Stimulated activated memory B cell treated with anti-CD40 and anti-IgM and Interleukin-4, amounts not matched to agents 10 μg/mL and 1 μg/mL and 100 μg/mL, for 72 hours (primary cell): Measurements from ENCODE around the gene C9orf152.
"Not testable (repeated sequence)": the region's sequence is repeated elsewhere in the genome, so short reads cannot be mapped to it uniquely, and the experiment has no call there.

Experiments used
- ATAC-seq: fragments of 150-1000 bp; cut with Tn5 transposase; 2 replicates; pipeline ENCODE4 v1.10.0; 2021
- H3K27ac Mint-ChIP-seq: one replicate; pipeline ENCODE4 v1.8.0; 2022; ENCODE audit warnings: mild to moderate bottlenecking, mixed read lengths
- H3K27me3 Mint-ChIP-seq: one replicate; pipeline ENCODE4 v1.8.0; 2022; ENCODE audit warnings: mixed read lengths
- H3K36me3 Mint-ChIP-seq: one replicate; pipeline ENCODE4 v1.8.0; 2022; ENCODE audit warnings: mixed read lengths
- H3K4me1 Mint-ChIP-seq: one replicate; pipeline ENCODE4 v1.8.0; 2022; ENCODE audit warnings: mixed read lengths
- H3K4me3 Mint-ChIP-seq: one replicate; pipeline ENCODE4 v1.8.0; 2022; ENCODE audit warnings: mild to moderate bottlenecking, moderate library complexity, mixed read lengths
- H3K9me3 Mint-ChIP-seq: one replicate; pipeline ENCODE4 v1.8.0; 2022; ENCODE audit warnings: mixed read lengths

The C9orf152 gene

DNA sequence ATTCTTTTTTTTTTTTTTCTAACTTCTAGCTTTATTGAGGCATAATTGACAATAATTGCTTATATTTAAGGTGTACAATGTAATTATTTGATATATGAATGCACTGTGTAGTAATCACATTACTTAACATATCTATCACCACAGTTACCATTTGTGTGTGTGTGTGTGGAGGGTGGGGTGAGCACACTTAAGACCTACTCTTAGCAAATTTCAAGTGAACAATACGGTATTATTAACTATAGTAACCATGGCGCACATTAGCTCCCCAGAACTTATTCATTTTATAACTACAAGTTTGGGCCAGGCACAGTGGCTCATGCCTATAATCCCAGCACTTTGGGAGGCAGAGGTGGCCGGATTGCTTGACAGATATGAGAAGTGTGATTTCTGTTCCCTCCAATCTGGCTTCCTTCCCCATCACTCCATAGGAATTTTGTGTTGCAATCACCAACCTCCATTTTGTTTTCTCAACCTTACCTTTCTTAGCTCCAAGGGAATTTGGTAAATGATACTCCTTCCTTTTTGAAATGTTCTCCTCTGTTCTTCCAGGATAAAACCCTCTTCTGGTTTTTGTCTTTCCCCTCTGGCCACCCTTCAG, 33.4 kb upstream of the C9orf152 start:
- H3K9me3 Mint-ChIP-seq = no peaks in the 10 kb centered on the region
- no peaks in the 10 kb centered on the region for H3K27me3 Mint-ChIP-seq
- H3K36me3 Mint-ChIP-seq = peaks cover 12% of the 10 kb centered on the region
- ATAC-seq = peak; percentile 32
- H3K4me1 Mint-ChIP-seq = no peaks in the 10 kb centered on the region
- H3K27ac Mint-ChIP-seq = no peak overlapping the region
- no peak overlapping the region for H3K4me3 Mint-ChIP-seq

DNA sequence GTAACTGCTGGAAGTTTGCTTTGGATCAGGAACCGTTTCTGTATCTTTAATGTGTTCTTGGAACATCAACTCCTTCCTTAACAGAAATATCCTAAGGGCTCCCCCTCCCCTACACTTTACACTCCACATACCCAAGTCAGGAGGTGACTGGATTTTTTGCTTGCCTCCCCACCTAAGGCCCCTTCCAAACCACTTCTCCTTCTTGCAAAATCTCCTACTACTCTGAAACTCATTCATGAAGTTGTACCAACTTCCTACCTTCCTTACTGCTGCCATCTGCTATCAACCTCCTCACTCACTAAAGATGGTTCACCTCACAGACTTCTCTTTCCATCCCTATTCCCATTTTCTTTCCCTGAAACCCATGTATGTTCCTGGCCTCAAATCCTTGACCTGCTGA, 32.2 kb upstream of the C9orf152 start:
- Mint-ChIP-seq H3K9me3 (no peaks in the 10 kb centered on the region), H3K4me1 (no peaks in the 10 kb centered on the region), H3K4me3 (no peak overlapping the region), H3K27me3 (no peaks in the 10 kb centered on the region), H3K36me3 (peaks cover 6% of the 10 kb centered on the region), H3K27ac (no peak overlapping the region)
- peak; percentile 16 for ATAC-seq

DNA sequence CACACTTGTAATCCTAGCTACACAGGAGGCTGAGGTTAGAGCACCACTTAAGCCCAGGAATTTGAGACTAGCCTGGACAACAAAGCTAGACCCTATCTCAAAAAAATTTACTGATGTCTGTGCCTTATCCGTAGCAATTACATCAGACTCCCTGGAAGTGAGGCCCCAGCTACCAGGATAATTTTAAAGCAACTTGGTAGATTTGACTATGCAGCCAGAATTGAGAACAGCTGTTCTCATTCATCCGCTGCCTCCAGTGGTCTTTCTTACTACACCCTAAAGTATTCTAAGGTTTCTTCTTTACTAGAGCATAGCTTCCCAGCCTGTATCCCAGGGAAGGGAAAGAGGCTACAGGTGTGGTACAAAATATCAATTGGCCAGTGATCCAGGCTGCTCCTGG, 20.4 kb upstream of the C9orf152 start:
- no peak for ATAC-seq
- H3K36me3 Mint-ChIP-seq = no peaks in the 10 kb centered on the region
- H3K4me3 Mint-ChIP-seq = no peak overlapping the region
- H3K27me3 Mint-ChIP-seq = no peaks in the 10 kb centered on the region
- no peaks in the 10 kb centered on the region for H3K4me1 Mint-ChIP-seq
- H3K9me3 Mint-ChIP-seq = no peaks in the 10 kb centered on the region
- no peak overlapping the region for H3K27ac Mint-ChIP-seq

DNA sequence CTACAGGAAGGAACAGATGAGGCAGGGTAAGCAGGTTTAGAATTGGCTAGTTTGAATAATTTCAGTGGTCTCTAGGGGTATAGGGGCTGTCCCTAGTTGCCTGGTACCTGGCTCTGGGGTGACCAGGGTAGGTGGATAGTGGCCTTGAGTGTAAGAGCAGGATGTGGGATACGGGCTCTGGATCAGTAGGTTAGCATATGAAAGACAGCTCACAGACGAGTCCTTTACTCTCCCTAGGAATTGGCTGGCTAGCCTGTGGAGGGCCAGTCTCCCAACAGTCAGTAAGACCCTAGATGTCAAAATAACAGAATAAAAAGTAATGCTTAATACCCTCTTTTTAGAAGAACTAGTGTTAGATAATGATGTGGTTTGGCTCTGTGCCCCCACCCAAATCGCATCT, 16.6 kb upstream of the C9orf152 start:
- Mint-ChIP-seq H3K27me3 (no peaks in the 10 kb centered on the region), H3K9me3 (no peaks in the 10 kb centered on the region), H3K4me1 (no peaks in the 10 kb centered on the region), H3K4me3 (no peak overlapping the region), H3K27ac (no peak overlapping the region), H3K36me3 (no peaks in the 10 kb centered on the region)
- ATAC-seq = no peak

DNA sequence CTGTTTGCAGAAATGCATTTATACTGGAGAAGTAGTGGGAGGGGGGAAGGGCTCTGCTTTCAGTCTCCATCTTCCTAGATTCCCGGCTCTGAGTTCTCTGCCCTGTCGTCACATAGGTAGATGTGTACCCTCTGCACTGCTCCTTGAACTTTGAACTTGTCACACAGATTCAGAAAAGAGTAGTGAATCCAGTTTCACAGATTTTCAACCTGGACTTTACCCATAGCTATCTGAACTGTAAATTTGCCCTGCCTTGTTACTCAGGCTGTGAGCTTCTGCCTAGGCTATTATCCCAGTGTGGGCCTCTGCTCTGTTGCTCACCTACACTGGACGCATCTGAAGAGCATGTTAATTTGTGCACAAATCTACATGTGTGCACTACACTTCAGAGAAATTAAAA, 12.8 kb upstream of the C9orf152 start:
- no peaks in the 10 kb centered on the region for H3K9me3 Mint-ChIP-seq
- no peaks in the 10 kb centered on the region for H3K27me3 Mint-ChIP-seq
- H3K36me3 Mint-ChIP-seq = no peaks in the 10 kb centered on the region
- H3K27ac Mint-ChIP-seq = no peak overlapping the region
- H3K4me1 Mint-ChIP-seq = no peaks in the 10 kb centered on the region
- no peak for ATAC-seq
- no peak overlapping the region for H3K4me3 Mint-ChIP-seq

DNA sequence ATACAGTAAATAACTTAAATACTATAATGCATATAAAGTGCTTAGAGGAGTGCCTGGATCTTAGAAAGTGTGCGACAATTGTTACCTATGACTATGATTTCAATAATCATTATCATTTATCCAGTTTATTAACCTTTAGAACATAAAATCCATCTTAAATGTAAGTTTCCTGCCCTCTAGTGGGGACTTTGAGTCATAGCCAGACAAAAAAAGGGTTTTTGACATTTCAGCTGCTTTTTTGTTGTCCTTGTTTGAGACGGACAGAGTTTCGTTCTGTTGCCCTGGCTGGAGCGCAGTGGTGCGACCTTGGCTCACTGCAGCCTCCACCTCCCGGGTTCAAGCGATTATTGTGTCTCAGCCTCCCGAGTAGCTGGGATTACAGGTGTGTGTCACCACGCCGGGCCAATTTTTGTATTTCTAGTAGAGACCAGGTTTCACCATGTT, 9.7 kb upstream of the C9orf152 start:
- Mint-ChIP-seq H3K9me3 (no peaks in the 10 kb centered on the region), H3K36me3 (no peaks in the 10 kb centered on the region), H3K27ac (no peak overlapping the region), H3K27me3 (no peaks in the 10 kb centered on the region), H3K4me3 (no peak overlapping the region), H3K4me1 (peaks cover 9% of the 10 kb centered on the region)
- ATAC-seq = no peak

DNA sequence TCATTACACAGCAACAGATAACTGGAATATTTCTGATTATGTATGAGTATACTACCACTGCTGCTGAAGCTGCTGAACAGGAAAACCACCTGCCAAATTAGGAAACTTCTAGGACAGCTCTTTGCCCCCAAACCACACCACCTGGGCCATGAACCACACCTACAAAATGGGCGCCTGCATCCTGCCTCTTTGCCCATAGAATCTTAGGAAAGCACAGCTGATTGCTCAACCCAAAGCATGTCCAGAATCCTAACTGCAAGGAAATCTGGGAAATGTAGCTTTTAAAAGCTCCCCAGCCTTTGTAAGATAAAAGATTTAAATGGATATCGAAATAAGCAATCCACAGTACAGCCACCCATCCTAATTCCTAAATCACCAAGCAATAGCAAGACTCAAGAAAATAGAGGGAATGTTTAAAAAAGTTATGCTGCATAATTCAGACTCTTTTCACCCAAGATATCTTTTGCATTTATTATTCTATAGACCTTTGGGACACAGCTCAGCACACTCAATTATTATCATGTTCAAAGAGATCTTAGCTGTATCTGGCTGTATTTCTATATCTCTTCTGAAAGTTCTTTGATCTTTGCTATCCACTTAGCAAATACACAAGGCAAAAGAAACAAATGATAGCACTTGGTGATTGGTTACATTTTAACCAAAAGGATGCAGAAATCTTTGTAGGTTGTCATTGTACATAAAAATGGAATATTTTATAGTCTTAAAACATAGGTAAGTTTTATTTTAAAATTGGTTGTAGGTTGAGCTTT, 6.8 kb upstream of the C9orf152 start:
- peaks cover 9% of the 10 kb centered on the region for H3K4me1 Mint-ChIP-seq
- H3K36me3 Mint-ChIP-seq = no peaks in the 10 kb centered on the region
- H3K9me3 Mint-ChIP-seq = peaks cover 2% of the 10 kb centered on the region
- no peak overlapping the region for H3K4me3 Mint-ChIP-seq
- ATAC-seq = no peak
- no peak overlapping the region for H3K27ac Mint-ChIP-seq
- H3K27me3 Mint-ChIP-seq = no peaks in the 10 kb centered on the region

DNA sequence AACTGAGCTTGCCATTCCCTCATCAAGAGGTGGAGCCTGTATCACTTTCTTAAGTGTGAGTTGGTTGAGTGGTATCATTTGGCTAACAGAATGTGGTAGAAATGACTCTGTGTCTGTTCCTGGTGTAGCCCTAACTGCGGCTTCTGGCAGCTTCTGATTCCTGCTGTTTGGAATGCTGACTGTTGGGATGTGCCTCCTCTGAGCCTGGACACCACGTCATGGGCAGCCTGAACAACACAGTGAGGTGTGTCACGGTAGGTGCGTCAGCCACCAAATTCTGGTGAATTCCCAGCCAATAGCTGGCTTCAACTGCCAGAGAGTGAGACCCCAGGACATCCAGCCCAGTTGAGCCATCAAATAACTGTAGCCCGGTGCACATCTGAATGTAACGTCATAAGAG, 6.1 kb upstream of the C9orf152 start:
- H3K36me3 Mint-ChIP-seq = no peaks in the 10 kb centered on the region
- H3K27ac Mint-ChIP-seq = no peak overlapping the region
- H3K9me3 Mint-ChIP-seq = peaks cover 2% of the 10 kb centered on the region
- peaks cover 9% of the 10 kb centered on the region for H3K4me1 Mint-ChIP-seq
- ATAC-seq = no peak
- no peaks in the 10 kb centered on the region for H3K27me3 Mint-ChIP-seq
- H3K4me3 Mint-ChIP-seq = no peak overlapping the region

DNA sequence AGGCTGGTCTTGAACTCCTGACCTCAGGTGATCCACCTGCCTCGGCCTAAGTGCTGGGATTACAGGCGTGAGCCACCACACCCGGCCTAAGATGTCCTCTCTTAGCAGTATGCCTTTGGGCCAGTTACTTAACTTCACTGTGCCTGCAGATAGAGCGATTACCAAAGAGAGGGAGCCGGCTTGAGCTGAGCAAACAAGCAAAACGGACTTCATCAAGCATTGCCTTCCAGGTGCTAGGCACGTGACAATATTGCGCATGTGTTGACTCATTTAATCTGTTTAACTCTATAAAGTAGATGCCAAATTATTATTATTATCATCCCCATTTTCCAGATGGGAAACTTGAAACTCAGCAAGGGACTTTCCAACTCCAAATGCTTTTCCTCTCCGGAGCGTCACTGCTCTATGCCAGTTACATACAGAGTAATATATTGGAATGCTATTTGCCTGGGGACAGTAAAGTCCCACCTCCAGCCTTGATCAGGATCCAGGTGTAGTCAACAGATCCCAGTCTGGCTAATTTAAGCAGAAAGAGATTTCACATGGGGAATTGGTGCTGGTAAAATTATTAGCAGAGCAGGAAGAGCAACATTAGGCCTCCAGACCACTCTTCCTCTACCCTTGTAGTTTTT, 5.6 kb upstream of the C9orf152 start:
- no peak for ATAC-seq
- Mint-ChIP-seq H3K36me3 (no peaks in the 10 kb centered on the region), H3K9me3 (peaks cover 2% of the 10 kb centered on the region), H3K27me3 (no peaks in the 10 kb centered on the region), H3K4me1 (peaks cover 9% of the 10 kb centered on the region), H3K27ac (no peak overlapping the region), H3K4me3 (no peak overlapping the region)

DNA sequence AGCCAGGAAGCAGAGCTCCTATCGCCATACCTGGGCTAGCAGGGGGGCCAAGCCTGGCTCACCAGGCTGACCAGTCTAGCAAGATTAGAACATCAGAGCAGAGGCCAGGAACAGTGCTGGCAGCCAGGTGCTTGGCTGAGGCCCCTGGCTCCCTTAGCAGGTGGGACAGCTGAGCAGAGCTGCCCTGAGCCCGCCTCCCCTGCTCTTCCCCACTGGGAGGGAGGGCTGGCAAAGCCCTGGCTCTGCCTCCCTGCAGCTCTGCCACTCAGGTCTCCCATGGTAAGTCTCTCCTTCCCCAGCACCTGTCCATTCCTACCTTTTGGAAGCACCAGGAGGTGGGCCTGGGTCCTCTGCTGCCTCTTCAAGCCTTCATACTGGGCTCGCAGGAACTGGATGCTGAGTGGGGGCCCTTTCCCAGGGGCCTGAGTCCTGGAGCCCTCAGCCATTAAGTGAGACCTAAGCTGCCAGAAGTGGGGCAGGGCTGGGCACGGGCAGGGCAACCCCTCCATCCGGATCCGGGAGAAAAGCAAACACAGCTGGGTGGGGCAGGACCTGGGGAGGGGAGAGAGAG, 803 bp downstream of the C9orf152 start:
- ATAC-seq = no peak
- H3K4me3 Mint-ChIP-seq = no peak overlapping the region
- H3K27ac Mint-ChIP-seq = no peak overlapping the region

DNA sequence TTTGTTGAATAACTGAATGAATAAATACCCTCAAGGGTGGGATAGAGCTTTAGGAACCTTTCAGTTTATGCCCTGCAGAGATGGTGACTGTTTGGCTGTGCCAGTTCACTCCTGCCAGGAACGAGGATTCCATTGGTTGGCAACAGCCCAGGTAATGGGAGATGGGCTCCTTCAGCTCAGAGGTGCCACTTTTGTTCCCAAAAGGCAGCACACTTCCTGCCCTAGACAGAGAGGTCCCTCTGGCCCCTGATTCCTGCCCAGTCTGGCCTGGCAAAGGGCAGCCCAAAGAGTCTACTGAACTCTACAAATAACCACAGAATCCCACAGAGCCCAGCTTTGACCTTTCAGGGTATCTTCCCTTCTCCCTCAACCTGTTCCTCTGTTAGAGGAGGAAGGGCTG, 1.6 kb downstream of the C9orf152 start:
- no peak for ATAC-seq

More for the DNA sequence above, 803 bp downstream of the C9orf152 start:
- Mint-ChIP-seq H3K27me3 (peaks cover 14% of the 10 kb centered on the region), H3K4me1 (no peaks in the 10 kb centered on the region), H3K9me3 (no peaks in the 10 kb centered on the region), H3K36me3 (no peaks in the 10 kb centered on the region)

DNA sequence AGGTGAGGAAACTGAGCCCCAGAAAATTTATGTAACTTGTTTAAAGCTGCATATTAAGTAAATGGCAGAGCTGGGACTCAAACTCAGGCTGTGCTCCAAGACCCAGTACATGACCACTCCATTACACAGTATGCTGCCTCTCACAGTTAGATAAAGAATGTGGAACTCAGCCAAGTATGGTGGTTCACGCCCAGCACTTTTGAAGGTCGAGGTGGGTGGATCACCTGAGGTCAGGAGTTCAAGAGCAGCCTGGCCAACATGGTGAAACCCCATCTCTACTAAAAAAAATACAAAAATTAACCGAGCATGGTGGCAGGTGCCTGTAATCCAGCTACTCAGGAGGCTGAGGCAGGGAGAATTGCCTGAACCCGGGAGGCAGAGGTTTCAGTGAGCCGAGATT, 2.3 kb downstream of the C9orf152 start:
- H3K27me3 Mint-ChIP-seq = peaks cover 14% of the 10 kb centered on the region
- not testable (repeated sequence) for H3K4me3 Mint-ChIP-seq, H3K9me3 Mint-ChIP-seq, H3K27ac Mint-ChIP-seq, ATAC-seq, H3K4me1 Mint-ChIP-seq, H3K36me3 Mint-ChIP-seq

More for the DNA sequence above, 1.6 kb downstream of the C9orf152 start:
- Mint-ChIP-seq H3K27ac (no peak overlapping the region), H3K4me3 (no peak overlapping the region), H3K27me3 (peaks cover 14% of the 10 kb centered on the region), H3K36me3 (no peaks in the 10 kb centered on the region), H3K9me3 (no peaks in the 10 kb centered on the region), H3K4me1 (no peaks in the 10 kb centered on the region)

DNA sequence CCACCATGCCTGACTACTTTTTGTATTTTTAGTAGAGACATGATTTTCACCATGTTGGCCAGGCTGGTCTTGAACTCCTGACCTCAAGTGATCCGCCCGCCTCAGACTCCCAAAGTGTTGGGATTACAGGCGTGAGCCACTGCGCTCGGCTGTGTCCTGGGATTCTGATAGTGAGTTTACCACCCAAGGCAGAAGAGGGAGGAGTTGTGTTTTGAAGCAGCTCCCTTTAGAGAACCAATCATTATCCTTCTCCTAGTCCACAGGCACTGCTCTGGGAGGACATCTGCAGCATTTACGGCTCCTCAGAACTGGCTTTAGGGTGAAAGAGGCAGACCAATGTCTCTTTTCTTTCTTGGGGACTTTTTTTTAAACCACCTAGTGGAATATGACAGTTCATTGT, 5.7 kb downstream of the C9orf152 start:
- Mint-ChIP-seq H3K27ac (no peak overlapping the region), H3K4me3 (no peak overlapping the region), H3K27me3 (peaks cover 5% of the 10 kb centered on the region), H3K9me3 (no peaks in the 10 kb centered on the region), H3K4me1 (no peaks in the 10 kb centered on the region), H3K36me3 (no peaks in the 10 kb centered on the region)
- ATAC-seq = no peak

DNA sequence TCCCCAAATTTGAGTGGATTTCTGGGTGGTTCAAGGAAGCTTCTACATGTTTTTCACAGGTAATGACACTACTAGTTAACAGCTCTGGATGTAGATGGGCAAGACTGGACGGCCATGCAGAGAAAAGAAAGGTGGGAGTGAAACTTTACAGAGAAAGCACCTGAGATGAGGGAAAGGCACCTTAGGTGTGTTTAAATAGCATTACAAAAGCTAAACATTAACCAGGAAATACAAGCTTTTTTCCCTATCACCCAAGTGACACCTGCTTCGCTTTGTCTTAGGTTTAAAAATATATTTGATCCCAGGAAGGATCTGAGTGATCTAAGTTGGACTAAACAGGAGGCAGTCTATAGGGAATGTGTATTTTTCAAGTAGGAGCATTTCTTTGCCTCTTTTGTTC, 8.3 kb downstream of the C9orf152 start:
- no peak for ATAC-seq
- Mint-ChIP-seq H3K27ac (no peak overlapping the region), H3K9me3 (no peaks in the 10 kb centered on the region), H3K4me3 (no peak overlapping the region), H3K27me3 (no peaks in the 10 kb centered on the region), H3K4me1 (no peaks in the 10 kb centered on the region), H3K36me3 (no peaks in the 10 kb centered on the region)

DNA sequence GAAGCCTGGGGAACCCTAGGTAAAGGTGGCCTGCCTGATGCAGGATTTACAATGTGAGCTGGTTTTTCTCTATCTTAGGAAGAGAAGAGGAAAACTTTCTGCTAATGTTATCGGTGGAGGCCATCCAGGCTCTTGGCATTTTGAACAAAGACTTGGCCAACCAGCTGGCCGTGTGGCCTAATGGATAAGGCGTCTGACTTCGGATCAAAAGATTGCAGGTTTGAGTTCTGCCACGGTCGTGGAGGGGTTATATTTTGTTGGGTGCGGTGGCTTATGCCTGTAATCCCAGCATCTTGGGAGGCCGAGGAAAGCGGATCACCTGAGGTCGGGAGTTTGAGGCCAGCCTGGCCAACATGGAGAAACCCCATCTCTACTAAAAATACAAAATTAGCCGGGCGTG, 9.6 kb downstream of the C9orf152 start:
- Mint-ChIP-seq H3K9me3 (no peaks in the 10 kb centered on the region), H3K4me1 (no peaks in the 10 kb centered on the region), H3K27ac (no peak overlapping the region), H3K27me3 (peaks cover 9% of the 10 kb centered on the region), H3K4me3 (no peak overlapping the region), H3K36me3 (no peaks in the 10 kb centered on the region)
- ATAC-seq = no peak
